Type B pancreatic cell (in vitro differentiated cells): ENCODE measurements around the gene KIDINS220. TPM values are rescaled to one million over a fixed set of nuclear protein-coding genes. Genes with fewer than 3 reads are reported as not detected.

Experiments
- DNase-seq: peaks from one replicate; pipeline ENCODE4 v3.0.0; 2021; ENCODE audit warnings: mixed read lengths; ENCODE audit not compliant: unreplicated experiment; ENCODE audit errors: extremely low spot score
- H3K27ac Mint-ChIP-seq: 2 replicates; pipeline ENCODE4 v1.8.0; 2021; ENCODE audit warnings: mild to moderate bottlenecking, mixed read lengths
- H3K27me3 Mint-ChIP-seq: 2 replicates; pipeline ENCODE4 v1.8.0; 2021; ENCODE audit warnings: mixed read lengths
- H3K36me3 Mint-ChIP-seq: 2 replicates; pipeline ENCODE4 v1.8.0; 2021; ENCODE audit warnings: mixed read lengths
- H3K4me1 Mint-ChIP-seq: one replicate; pipeline ENCODE4 v1.8.0; 2021; ENCODE audit warnings: mixed read lengths; ENCODE audit not compliant: unreplicated experiment
- H3K4me3 Mint-ChIP-seq: 2 replicates; pipeline ENCODE4 v1.8.0; 2021; ENCODE audit warnings: mild to moderate bottlenecking, mixed read lengths
- H3K9me3 Mint-ChIP-seq: 2 replicates; pipeline ENCODE4 v1.8.0; 2021; ENCODE audit warnings: mixed read lengths
- CTCF ChIP-seq: fragments of 200-600 bp; sonication (generic); conservative IDR thresholded peaks from 2 replicates; pipeline ENCODE4 v1.5.0; 2021; ENCODE audit warnings: antibody characterized with exemption, mild to moderate bottlenecking
- total RNA-seq: library from RNA; stranded (reverse); gene quantifications from 2 replicates; pipeline ENCODE4 v1.2.1, GENCODE V29; 2021; ENCODE audit warnings: low replicate concordance

The KIDINS220 gene
- total RNA-seq, 1 donor from 2014 or later = 73.1 TPM

- Mint-ChIP-seq H3K4me1 (peaks cover 6% of the 10 kb centered on the region), H3K4me3 (no peak overlapping the region), H3K36me3 (peaks cover 3% of the 10 kb centered on the region), H3K9me3 (peaks cover 6% of the 10 kb centered on the region), H3K27me3 (no peaks in the 10 kb centered on the region), H3K27ac (no peak overlapping the region)
- no peak for DNase-seq
- TF ChIP-seq CTCF = no peak
Measured at GRCh38 chr2:8694737-8695136, 142.7 kb downstream of the KIDINS220 start.

GRCh38 chr2:8693157-8693821 lies 144.1 kb downstream of the KIDINS220 start:
- peak overlapping the region; percentile 59 for H3K27ac Mint-ChIP-seq
- no peak for DNase-seq
- peaks cover 3% of the 10 kb centered on the region for H3K36me3 Mint-ChIP-seq
- H3K27me3 Mint-ChIP-seq = no peaks in the 10 kb centered on the region
- H3K4me3 Mint-ChIP-seq = no peak overlapping the region
- peaks cover 6% of the 10 kb centered on the region for H3K4me1 Mint-ChIP-seq
- peaks cover 6% of the 10 kb centered on the region for H3K9me3 Mint-ChIP-seq
- peak; percentile 71 for TF ChIP-seq CTCF

GRCh38 chr2:8692783-8693156 lies 144.6 kb downstream of the KIDINS220 start:
- H3K9me3 Mint-ChIP-seq = peaks cover 6% of the 10 kb centered on the region
- peaks cover 3% of the 10 kb centered on the region for H3K36me3 Mint-ChIP-seq
- H3K27ac Mint-ChIP-seq = peak overlapping the region; percentile 59
- peaks cover 6% of the 10 kb centered on the region for H3K4me1 Mint-ChIP-seq
- H3K4me3 Mint-ChIP-seq = no peak overlapping the region
- H3K27me3 Mint-ChIP-seq = no peaks in the 10 kb centered on the region
- no peak for DNase-seq
- TF ChIP-seq CTCF = no peak

- peaks cover 6% of the 10 kb centered on the region for H3K4me1 Mint-ChIP-seq
- no peak for DNase-seq
- peaks cover 3% of the 10 kb centered on the region for H3K36me3 Mint-ChIP-seq
- H3K27me3 Mint-ChIP-seq = no peaks in the 10 kb centered on the region
- no peak for TF ChIP-seq CTCF
- H3K9me3 Mint-ChIP-seq = peaks cover 5% of the 10 kb centered on the region
- H3K27ac Mint-ChIP-seq = no peak overlapping the region
- H3K4me3 Mint-ChIP-seq = peak overlapping the region; percentile 35
Measured at GRCh38 chr2:8691859-8692437, 145.5 kb downstream of the KIDINS220 start.

GRCh38 chr2:8685697-8686358 lies 151.6 kb downstream of the KIDINS220 start:
- peak overlapping the region; percentile 69 for H3K27ac Mint-ChIP-seq
- H3K36me3 Mint-ChIP-seq = peaks cover 25% of the 10 kb centered on the region
- peak; percentile 93 for DNase-seq
- peaks cover 8% of the 10 kb centered on the region for H3K4me1 Mint-ChIP-seq
- no peaks in the 10 kb centered on the region for H3K9me3 Mint-ChIP-seq
- peak overlapping the region; percentile 76 for H3K4me3 Mint-ChIP-seq
- H3K27me3 Mint-ChIP-seq = no peaks in the 10 kb centered on the region
- peak; percentile 99 for TF ChIP-seq CTCF
